Panc1 (cell line): Measurements from ENCODE around the gene TMEM184A. TPM values are rescaled to one million over a fixed set of nuclear protein-coding genes. Genes with fewer than 3 reads are reported as not detected.

Experiments used
- ATAC-seq: fragments of 200-7000 bp; cut with Tn5 transposase; 2 replicates; pipeline ENCODE4 v1.9.1; 2020; ENCODE audit warnings: mild to moderate bottlenecking, moderate library complexity
- BruUV-seq: library from RNA; stranded (reverse); fragments of 400-500 nt; replicated peaks from 2 replicates; lab custom pipeline; 2021; lab: Mats Ljungman, UMichigan
- CTCF ChIA-PET: fragments of 300-600 bp; sonication (Branson Sonifier 250); formaldehyde crosslinking; loops from one replicate; lab custom pipeline; 2022; ENCODE audit warnings: antibody characterized with exemption; lab: Charles Lee
- POLR2A ChIA-PET: fragments of 300-600 bp; sonication (Branson Sonifier 250); formaldehyde crosslinking; loops from one replicate; lab custom pipeline; 2022; ENCODE audit warnings: antibody characterized with exemption; lab: Charles Lee
- DNase-seq: peaks from one replicate; pipeline ENCODE4 v3.0.0-alpha.2; 2010; ENCODE audit warnings: low read depth, low spot score
- H3K27ac ChIP-seq: 2 replicates; pipeline ENCODE4 v1.5.1; 2011; ENCODE audit warnings: mild to moderate bottlenecking, low read length, inconsistent platforms
- H3K27me3 ChIP-seq: fragments of 200-500 bp; sonication (Bioruptor generic); 2 replicates; pipeline ENCODE4 v1.6.0; 2014; ENCODE audit warnings: low read length, inconsistent platforms; ENCODE audit not compliant: control insufficient read depth, insufficient read depth
- H3K36me3 ChIP-seq: fragments of 200-500 bp; sonication (Bioruptor generic); 2 replicates; pipeline ENCODE4 v1.5.1; 2014; ENCODE audit warnings: inconsistent platforms, mild to moderate bottlenecking, low read length, moderate library complexity; ENCODE audit not compliant: control insufficient read depth, insufficient read depth
- H3K4me1 ChIP-seq: 2 replicates; pipeline ENCODE4 v1.5.1; 2011; ENCODE audit warnings: inconsistent platforms, mild to moderate bottlenecking, low read length, moderate library complexity; ENCODE audit not compliant: control insufficient read depth, insufficient read depth
- H3K4me3 ChIP-seq, 2 experiments: 2 replicates each; pipeline ENCODE4 v1.5.1; 2011 to 2012; ENCODE audit warnings: low read depth in 2 of 2, low read length in 2 of 2, mild to moderate bottlenecking in 2 of 2, inconsistent platforms in 1 of 2, moderate library complexity in 1 of 2
- H3K9me3 ChIP-seq: fragments of 200-500 bp; sonication (Bioruptor generic); 2 replicates; pipeline ENCODE4 v1.5.1; 2014; ENCODE audit warnings: low read depth, mild to moderate bottlenecking, inconsistent platforms, low read length, moderate library complexity; ENCODE audit not compliant: control insufficient read depth, insufficient read depth
- POLR2AphosphoS5 ChIP-seq: IDR thresholded peaks from 2 replicates; pipeline ENCODE4 v1.6.1; 2012; ENCODE audit warnings: mild to moderate bottlenecking, low read depth, low read length, moderate library complexity
- SIN3A ChIP-seq: IDR thresholded peaks from 2 replicates; pipeline ENCODE4 v1.6.1; 2012; ENCODE audit warnings: low read depth, mild to moderate bottlenecking, low read length, moderate library complexity, borderline replicate concordance; ENCODE audit not compliant: insufficient read depth
- TCF7L2 ChIP-seq: IDR thresholded peaks from 2 replicates; pipeline ENCODE4 v1.6.1; 2011; ENCODE audit warnings: mild to moderate bottlenecking, low read depth, low read length, inconsistent platforms
- in situ Hi-C: cut with HindIII; loops from 2 replicates; pipeline ENCODE4 v1.10.0; 2016; ENCODE audit warnings: low sequenced_read_pairs, low pct_unique_long_range_greater_than_20kb
- intact Hi-C: fragments of 100-400 bp; cut with micrococcal nuclease; formaldehyde crosslinking; loops from one replicate; pipeline ENCODE4 v1.10.0; 2022; ENCODE audit not compliant: unreplicated experiment
- total RNA-seq: library from RNA; stranded (reverse); gene quantifications from one replicate; pipeline ENCODE4 v1.2.1, GENCODE V29; 2021; ENCODE audit not compliant: unreplicated experiment
- TF ChIP-seq, protein P1 (sequence below): fragments of 450-650 bp; IDR thresholded peaks from 2 replicates; pipeline ENCODE4 v1.5.1; 2017; ENCODE audit warnings: mild to moderate bottlenecking
- TF ChIP-seq, protein P2 (sequence below), 2 experiments: IDR thresholded peaks; 2 replicates each; pipeline ENCODE4 v1.6.1; 2011 to 2012; ENCODE audit warnings: low read depth in 2 of 2, control low read depth in 1 of 2, low read length in 1 of 2, mild to moderate bottlenecking in 1 of 2, moderate library complexity in 1 of 2; ENCODE audit not compliant: insufficient read depth in 1 of 2

The TMEM184A gene
- total RNA-seq, 1 experiment from 2014 or later = 9.2 TPM

DNA sequence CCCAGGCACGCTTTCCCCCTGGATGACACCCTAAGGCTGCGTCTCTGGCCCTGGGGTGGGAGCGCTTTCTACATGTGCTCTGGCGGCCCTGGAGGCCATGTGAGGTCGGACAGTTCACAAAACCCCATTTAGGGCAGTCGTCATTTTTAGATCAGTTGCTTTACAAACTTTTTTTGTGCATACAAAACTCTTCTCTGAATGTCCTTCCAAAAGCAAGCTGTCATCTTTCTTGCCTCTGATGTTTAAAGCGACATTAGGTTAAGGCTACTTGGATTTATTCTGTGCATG lies 19.6 kb downstream of the TMEM184A start:
- intact Hi-C loops = loop anchor here (2.0 kb wide), 1 partner anchor 32 kb away; the partner anchor contains the start of gene INTS1
- ChIA-PET CTCF (interaction anchor here (1.0 to 1.1 kb wide), 2 partner anchors 29 to 33 kb away, joined by 3 to 5 read pairs; no protein-coding TSS in a partner anchor), POLR2A (no interaction called here)
- Histone ChIP-seq H3K27me3 (no peaks in the 10 kb centered on the region), H3K36me3 (peaks cover 3% of the 10 kb centered on the region; the same call in 1 of the 2 replicates), H3K4me1 (peaks cover 63% of the 10 kb centered on the region), H3K4me3 (peak overlapping the region; percentile 52 to 70), H3K9me3 (no peaks in the 10 kb centered on the region), H3K27ac (peak overlapping the region; percentile 88)
- BruUV-seq = no TSS peak
- DNase-seq (no peak), ATAC-seq (no peak)
- TF ChIP-seq, protein P1, sequence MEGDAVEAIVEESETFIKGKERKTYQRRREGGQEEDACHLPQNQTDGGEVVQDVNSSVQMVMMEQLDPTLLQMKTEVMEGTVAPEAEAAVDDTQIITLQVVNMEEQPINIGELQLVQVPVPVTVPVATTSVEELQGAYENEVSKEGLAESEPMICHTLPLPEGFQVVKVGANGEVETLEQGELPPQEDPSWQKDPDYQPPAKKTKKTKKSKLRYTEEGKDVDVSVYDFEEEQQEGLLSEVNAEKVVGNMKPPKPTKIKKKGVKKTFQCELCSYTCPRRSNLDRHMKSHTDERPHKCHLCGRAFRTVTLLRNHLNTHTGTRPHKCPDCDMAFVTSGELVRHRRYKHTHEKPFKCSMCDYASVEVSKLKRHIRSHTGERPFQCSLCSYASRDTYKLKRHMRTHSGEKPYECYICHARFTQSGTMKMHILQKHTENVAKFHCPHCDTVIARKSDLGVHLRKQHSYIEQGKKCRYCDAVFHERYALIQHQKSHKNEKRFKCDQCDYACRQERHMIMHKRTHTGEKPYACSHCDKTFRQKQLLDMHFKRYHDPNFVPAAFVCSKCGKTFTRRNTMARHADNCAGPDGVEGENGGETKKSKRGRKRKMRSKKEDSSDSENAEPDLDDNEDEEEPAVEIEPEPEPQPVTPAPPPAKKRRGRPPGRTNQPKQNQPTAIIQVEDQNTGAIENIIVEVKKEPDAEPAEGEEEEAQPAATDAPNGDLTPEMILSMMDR = no peak
- TF ChIP-seq TCF7L2 = no peak
- TF ChIP-seq, protein P2, sequence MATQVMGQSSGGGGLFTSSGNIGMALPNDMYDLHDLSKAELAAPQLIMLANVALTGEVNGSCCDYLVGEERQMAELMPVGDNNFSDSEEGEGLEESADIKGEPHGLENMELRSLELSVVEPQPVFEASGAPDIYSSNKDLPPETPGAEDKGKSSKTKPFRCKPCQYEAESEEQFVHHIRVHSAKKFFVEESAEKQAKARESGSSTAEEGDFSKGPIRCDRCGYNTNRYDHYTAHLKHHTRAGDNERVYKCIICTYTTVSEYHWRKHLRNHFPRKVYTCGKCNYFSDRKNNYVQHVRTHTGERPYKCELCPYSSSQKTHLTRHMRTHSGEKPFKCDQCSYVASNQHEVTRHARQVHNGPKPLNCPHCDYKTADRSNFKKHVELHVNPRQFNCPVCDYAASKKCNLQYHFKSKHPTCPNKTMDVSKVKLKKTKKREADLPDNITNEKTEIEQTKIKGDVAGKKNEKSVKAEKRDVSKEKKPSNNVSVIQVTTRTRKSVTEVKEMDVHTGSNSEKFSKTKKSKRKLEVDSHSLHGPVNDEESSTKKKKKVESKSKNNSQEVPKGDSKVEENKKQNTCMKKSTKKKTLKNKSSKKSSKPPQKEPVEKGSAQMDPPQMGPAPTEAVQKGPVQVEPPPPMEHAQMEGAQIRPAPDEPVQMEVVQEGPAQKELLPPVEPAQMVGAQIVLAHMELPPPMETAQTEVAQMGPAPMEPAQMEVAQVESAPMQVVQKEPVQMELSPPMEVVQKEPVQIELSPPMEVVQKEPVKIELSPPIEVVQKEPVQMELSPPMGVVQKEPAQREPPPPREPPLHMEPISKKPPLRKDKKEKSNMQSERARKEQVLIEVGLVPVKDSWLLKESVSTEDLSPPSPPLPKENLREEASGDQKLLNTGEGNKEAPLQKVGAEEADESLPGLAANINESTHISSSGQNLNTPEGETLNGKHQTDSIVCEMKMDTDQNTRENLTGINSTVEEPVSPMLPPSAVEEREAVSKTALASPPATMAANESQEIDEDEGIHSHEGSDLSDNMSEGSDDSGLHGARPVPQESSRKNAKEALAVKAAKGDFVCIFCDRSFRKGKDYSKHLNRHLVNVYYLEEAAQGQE (IDR thresholded peaks at IDR 0.05; ENCODE audit: insufficient read depth in 1 of 2, low read depth in 2 of 2, low read length in 1 of 2) = no peak
- TF ChIP-seq SIN3A = no peak
- no peak; the same call in 1 of the 2 replicates for TF ChIP-seq POLR2AphosphoS5
- in situ Hi-C loops = no loop called here

DNA sequence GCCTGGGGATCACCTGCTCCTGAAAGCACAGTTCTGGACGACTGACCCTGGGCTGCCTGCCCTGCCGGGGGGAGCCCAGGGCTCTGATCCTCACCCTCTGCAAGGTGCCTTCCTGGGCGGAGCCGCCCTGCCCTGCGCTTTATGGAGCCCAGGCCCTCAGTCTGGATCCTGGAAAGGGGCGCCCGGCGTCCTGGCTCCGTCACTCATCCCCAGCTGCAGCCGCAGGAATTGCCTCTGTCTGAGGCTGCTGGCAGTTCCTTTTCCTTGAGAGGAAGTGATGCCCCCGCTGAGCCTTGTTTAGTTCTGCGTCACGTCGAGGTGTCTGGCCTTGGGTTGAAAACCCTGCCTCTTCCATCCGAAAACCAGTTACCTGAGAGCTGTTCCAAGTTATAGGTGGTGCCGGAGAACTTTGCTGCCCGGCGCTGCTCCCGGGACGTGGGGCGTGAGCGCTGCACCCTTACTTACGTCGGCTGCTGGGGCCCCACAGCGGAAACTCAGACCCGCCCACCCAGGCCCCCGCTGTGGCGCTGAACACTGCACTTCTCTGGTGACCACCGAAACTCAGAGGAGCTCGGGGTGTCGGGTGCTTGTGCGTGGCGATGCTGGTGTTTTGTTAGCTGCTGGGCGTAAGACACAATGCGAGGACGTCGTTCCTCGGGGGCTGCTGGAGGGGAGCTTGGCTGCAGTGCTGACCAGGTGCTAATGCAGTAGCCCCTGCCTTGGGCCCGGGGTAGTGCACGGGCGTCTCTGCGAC lies 20.1 kb downstream of the TMEM184A start:
- ChIA-PET CTCF (interaction anchor here (1.0 kb wide), 1 partner anchor 33 kb away, joined by 5 read pairs; no protein-coding TSS in a partner anchor), POLR2A (interaction anchor here (0.6 kb wide), 1 partner anchor 424 kb away, joined by 3 read pairs; no protein-coding TSS in a partner anchor)
- no peak for ATAC-seq
- no peak for DNase-seq
- peaks cover 57% of the 10 kb centered on the region for H3K4me1 ChIP-seq
- peak overlapping the region; percentile 6 to 70; a peak in 3 of 4 replicates for H3K4me3 ChIP-seq
- TF ChIP-seq SIN3A = no peak
- 0 out of 2 replicates have a peak, but pooled peaks have one; percentile 26 for TF ChIP-seq POLR2AphosphoS5
- TSS peak; percentile 81 for BruUV-seq
- peaks cover 3% of the 10 kb centered on the region; the same call in 1 of the 2 replicates for H3K36me3 ChIP-seq
- H3K9me3 ChIP-seq = no peaks in the 10 kb centered on the region
- H3K27me3 ChIP-seq = no peaks in the 10 kb centered on the region
- in situ Hi-C loops = no loop called here
- H3K27ac ChIP-seq = peak overlapping the region; percentile 88
- intact Hi-C loops = loop anchor here (2.0 kb wide), 1 partner anchor 31 kb away; the partner anchor contains the start of gene INTS1
